Hindlimb muscle (tissue), 1 donor: ENCODE results near the gene NUB1. TPM values are rescaled to one million over a fixed set of nuclear protein-coding genes. Genes with fewer than 3 reads are reported as not detected.

ENCODE experiments used
- DNase-seq: peaks from one replicate; pipeline ENCODE4 v3.0.0-alpha.2; 2013
- polyA plus RNA-seq: library from polyadenylated mRNA; unstranded; fragments of 120-200 nt; gene quantifications from one replicate; pipeline ENCODE4 v1.2.1, GENCODE V29; 2013; ENCODE audit not compliant: insufficient read length

NUB1 gene
- polyA plus RNA-seq, 1 donor: 35.9 TPM

- peak; percentile 62 for DNase-seq
Measured at GRCh38 chr7:151426441-151426903, 84.9 kb downstream of the NUB1 start.

- DNase-seq: no peak
Measured at GRCh38 chr7:151426904-151427704, 85.5 kb downstream of the NUB1 start.

- no peak for DNase-seq
Measured at GRCh38 chr7:151427705-151428377, 86.2 kb downstream of the NUB1 start.

Other genes with a start within 250 kb of the NUB1 start
- gene GBX1, start 174.1 kb upstream of the NUB1 start, polyA plus RNA-seq: 2.7 TPM
- gene ASB10, start 154.6 kb upstream of the NUB1 start, polyA plus RNA-seq: 8.2 TPM
- not detected for gene H2BK1, start 131.3 kb upstream of the NUB1 start, polyA plus RNA-seq
- 18.7 TPM for gene ABCF2, start 114.6 kb upstream of the NUB1 start, polyA plus RNA-seq
- gene CHPF2, start 109.3 kb upstream of the NUB1 start, polyA plus RNA-seq: 22.2 TPM
- gene SMARCD3, start 93.1 kb upstream of the NUB1 start, polyA plus RNA-seq: 180 TPM
- 9.8 TPM for gene WDR86, start 68.2 kb downstream of the NUB1 start, polyA plus RNA-seq
- 0.22 TPM for gene CRYGN, start 98.3 kb downstream of the NUB1 start, polyA plus RNA-seq
- gene RHEB, start 178.1 kb downstream of the NUB1 start, polyA plus RNA-seq: 74.0 TPM